ENCODE measurements around the gene ZCCHC14.

ZCCHC14 gene

GRCh38 chr16:87451563-87452210, 41.1 kb downstream of the ZCCHC14 start:
- no peak for DNase-seq

- no peak for DNase-seq
These were observed 44.0 kb downstream of the ZCCHC14 start for GRCh38 chr16:87448866-87449265.

GRCh38 chr16:87447323-87447722, 45.5 kb downstream of the ZCCHC14 start:
- DNase-seq: no peak

GRCh38 chr16:87446479-87446878, 46.3 kb downstream of the ZCCHC14 start:
- no peak for DNase-seq

- DNase-seq: no peak
These were observed 47.3 kb downstream of the ZCCHC14 start for GRCh38 chr16:87445486-87445885.

GRCh38 chr16:87443964-87444363, 48.9 kb downstream of the ZCCHC14 start:
- DNase-seq: no peak

- no peak for DNase-seq
These were observed 49.8 kb downstream of the ZCCHC14 start for GRCh38 chr16:87443016-87443415.

- no peak for DNase-seq
These were observed 50.2 kb downstream of the ZCCHC14 start for GRCh38 chr16:87442581-87442966.

- DNase-seq: no peak
These were observed 50.8 kb downstream of the ZCCHC14 start for GRCh38 chr16:87441886-87442580.

- no peak for DNase-seq
These were observed 52.9 kb downstream of the ZCCHC14 start for GRCh38 chr16:87439926-87440325.

- no peak for DNase-seq
These were observed 54.2 kb downstream of the ZCCHC14 start for GRCh38 chr16:87438611-87438985.

- no peak for DNase-seq
These were observed 54.8 kb downstream of the ZCCHC14 start for GRCh38 chr16:87437911-87438610.

- DNase-seq: no peak
These were observed 55.5 kb downstream of the ZCCHC14 start for GRCh38 chr16:87437327-87437726.

- DNase-seq: no peak
These were observed 56.3 kb downstream of the ZCCHC14 start for GRCh38 chr16:87436225-87437172.

GRCh38 chr16:87435372-87436224, 57.2 kb downstream of the ZCCHC14 start:
- no peak for DNase-seq

- no peak for DNase-seq
These were observed 58.6 kb downstream of the ZCCHC14 start for GRCh38 chr16:87434146-87434667.

- no peak for DNase-seq
These were observed 60.4 kb downstream of the ZCCHC14 start for GRCh38 chr16:87432330-87432915.

GRCh38 chr16:87431926-87432325, 60.9 kb downstream of the ZCCHC14 start:
- peak; percentile 27 for DNase-seq

GRCh38 chr16:87426423-87427215, 66.2 kb downstream of the ZCCHC14 start:
- DNase-seq: no peak

- no peak for DNase-seq
These were observed 66.9 kb downstream of the ZCCHC14 start for GRCh38 chr16:87425941-87426340.
